ENCODE results near the gene TCERG1L.

DNA sequence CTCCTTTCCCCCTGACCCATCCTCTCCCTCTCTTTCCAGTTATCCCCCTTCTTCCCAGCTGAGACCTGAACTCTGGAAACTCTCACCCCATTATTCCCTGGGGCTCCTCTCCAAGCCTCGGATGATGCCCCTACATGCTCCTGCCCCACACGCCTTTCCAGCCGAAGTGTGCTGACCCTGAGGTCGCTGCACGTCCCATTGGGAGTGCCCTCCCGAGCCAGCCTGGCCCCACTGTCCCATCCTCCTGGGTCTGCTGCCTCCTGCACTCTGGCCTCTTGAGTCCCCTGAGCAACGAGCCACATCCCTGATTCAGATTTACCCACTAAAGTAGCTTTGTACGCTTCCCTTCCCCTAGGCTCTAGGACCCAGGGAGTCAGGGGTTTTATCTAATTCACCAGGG lies 87.4 kb downstream of the TCERG1L start:
- TF ChIP-seq, protein P1, sequence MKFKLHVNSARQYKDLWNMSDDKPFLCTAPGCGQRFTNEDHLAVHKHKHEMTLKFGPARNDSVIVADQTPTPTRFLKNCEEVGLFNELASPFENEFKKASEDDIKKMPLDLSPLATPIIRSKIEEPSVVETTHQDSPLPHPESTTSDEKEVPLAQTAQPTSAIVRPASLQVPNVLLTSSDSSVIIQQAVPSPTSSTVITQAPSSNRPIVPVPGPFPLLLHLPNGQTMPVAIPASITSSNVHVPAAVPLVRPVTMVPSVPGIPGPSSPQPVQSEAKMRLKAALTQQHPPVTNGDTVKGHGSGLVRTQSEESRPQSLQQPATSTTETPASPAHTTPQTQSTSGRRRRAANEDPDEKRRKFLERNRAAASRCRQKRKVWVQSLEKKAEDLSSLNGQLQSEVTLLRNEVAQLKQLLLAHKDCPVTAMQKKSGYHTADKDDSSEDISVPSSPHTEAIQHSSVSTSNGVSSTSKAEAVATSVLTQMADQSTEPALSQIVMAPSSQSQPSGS (CRISPR knock-in tag; IDR thresholded peaks at IDR 0.05; ENCODE audit: borderline replicate concordance, low read depth) = no peak
- TF ChIP-seq CTCF (IDR thresholded peaks at IDR 0.05) = no peak
- TF ChIP-seq USF2 (CRISPR knock-in tag; IDR thresholded peaks at IDR 0.05) = no peak
- TF ChIP-seq SMAD4 (CRISPR knock-in tag; IDR thresholded peaks at IDR 0.05) = no peak
- no peak for TF ChIP-seq ZNF219 (CRISPR knock-in tag; IDR thresholded peaks at IDR 0.05; ENCODE audit: borderline replicate concordance)
- TF ChIP-seq, protein P2, sequence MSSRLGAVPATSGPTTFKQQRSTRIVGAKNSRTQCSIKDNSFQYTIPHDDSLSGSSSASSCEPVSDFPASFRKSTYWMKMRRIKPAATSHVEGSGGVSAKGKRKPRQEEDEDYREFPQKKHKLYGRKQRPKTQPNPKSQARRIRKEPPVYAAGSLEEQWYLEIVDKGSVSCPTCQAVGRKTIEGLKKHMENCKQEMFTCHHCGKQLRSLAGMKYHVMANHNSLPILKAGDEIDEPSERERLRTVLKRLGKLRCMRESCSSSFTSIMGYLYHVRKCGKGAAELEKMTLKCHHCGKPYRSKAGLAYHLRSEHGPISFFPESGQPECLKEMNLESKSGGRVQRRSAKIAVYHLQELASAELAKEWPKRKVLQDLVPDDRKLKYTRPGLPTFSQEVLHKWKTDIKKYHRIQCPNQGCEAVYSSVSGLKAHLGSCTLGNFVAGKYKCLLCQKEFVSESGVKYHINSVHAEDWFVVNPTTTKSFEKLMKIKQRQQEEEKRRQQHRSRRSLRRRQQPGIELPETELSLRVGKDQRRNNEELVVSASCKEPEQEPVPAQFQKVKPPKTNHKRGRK (CRISPR knock-in tag; IDR thresholded peaks at IDR 0.05; ENCODE audit: borderline replicate concordance) = no peak
- no peak for TF ChIP-seq SMAD3 (CRISPR knock-in tag; IDR thresholded peaks at IDR 0.05; ENCODE audit: borderline replicate concordance)
- TF ChIP-seq FOXK1 (CRISPR knock-in tag; IDR thresholded peaks at IDR 0.05) = no peak
- TF ChIP-seq, protein P3, sequence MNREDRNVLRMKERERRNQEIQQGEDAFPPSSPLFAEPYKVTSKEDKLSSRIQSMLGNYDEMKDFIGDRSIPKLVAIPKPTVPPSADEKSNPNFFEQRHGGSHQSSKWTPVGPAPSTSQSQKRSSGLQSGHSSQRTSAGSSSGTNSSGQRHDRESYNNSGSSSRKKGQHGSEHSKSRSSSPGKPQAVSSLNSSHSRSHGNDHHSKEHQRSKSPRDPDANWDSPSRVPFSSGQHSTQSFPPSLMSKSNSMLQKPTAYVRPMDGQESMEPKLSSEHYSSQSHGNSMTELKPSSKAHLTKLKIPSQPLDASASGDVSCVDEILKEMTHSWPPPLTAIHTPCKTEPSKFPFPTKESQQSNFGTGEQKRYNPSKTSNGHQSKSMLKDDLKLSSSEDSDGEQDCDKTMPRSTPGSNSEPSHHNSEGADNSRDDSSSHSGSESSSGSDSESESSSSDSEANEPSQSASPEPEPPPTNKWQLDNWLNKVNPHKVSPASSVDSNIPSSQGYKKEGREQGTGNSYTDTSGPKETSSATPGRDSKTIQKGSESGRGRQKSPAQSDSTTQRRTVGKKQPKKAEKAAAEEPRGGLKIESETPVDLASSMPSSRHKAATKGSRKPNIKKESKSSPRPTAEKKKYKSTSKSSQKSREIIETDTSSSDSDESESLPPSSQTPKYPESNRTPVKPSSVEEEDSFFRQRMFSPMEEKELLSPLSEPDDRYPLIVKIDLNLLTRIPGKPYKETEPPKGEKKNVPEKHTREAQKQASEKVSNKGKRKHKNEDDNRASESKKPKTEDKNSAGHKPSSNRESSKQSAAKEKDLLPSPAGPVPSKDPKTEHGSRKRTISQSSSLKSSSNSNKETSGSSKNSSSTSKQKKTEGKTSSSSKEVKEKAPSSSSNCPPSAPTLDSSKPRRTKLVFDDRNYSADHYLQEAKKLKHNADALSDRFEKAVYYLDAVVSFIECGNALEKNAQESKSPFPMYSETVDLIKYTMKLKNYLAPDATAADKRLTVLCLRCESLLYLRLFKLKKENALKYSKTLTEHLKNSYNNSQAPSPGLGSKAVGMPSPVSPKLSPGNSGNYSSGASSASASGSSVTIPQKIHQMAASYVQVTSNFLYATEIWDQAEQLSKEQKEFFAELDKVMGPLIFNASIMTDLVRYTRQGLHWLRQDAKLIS (CRISPR knock-in tag; IDR thresholded peaks at IDR 0.05; ENCODE audit: borderline replicate concordance) = no peak
- no peak for TF ChIP-seq ZNF671 (CRISPR knock-in tag; IDR thresholded peaks at IDR 0.05)
- no peak for TF ChIP-seq JUN (CRISPR knock-in tag; IDR thresholded peaks at IDR 0.05)

Data from WTC11 (cell line).